HG03108 (cell line): ENCODE data around the gene GRIN2A.

Experiments used
- ATAC-seq: cut with Tn5 transposase; IDR thresholded peaks from one replicate; pipeline ENCODE4 v1.9.1; 2021; ENCODE audit warnings: moderate library complexity; ENCODE audit not compliant: unreplicated experiment

Gene GRIN2A

GRCh38 chr16:9971907-9972306 is 210.3 kb downstream of the GRIN2A start:
- no peak for ATAC-seq

GRCh38 chr16:9970796-9971195 is 211.4 kb downstream of the GRIN2A start:
- no peak for ATAC-seq

- no peak for ATAC-seq
Measured at GRCh38 chr16:9970244-9970643, 212.0 kb downstream of the GRIN2A start.

GRCh38 chr16:9969580-9969979 is 212.6 kb downstream of the GRIN2A start:
- no peak for ATAC-seq

- ATAC-seq: peak; percentile 52
Measured at GRCh38 chr16:9966569-9967157, 215.6 kb downstream of the GRIN2A start.

GRCh38 chr16:9965079-9965478 is 217.1 kb downstream of the GRIN2A start:
- ATAC-seq: no peak

- ATAC-seq: no peak
Measured at GRCh38 chr16:9964426-9964825, 217.8 kb downstream of the GRIN2A start.

GRCh38 chr16:9957433-9957832 is 224.8 kb downstream of the GRIN2A start:
- ATAC-seq: no peak

GRCh38 chr16:9957002-9957401 is 225.2 kb downstream of the GRIN2A start:
- ATAC-seq: no peak

GRCh38 chr16:9955677-9956076 is 226.6 kb downstream of the GRIN2A start:
- ATAC-seq: no peak

- no peak for ATAC-seq
Measured at GRCh38 chr16:9953908-9954570, 228.2 kb downstream of the GRIN2A start.

- ATAC-seq: no peak
Measured at GRCh38 chr16:9950658-9951057, 231.6 kb downstream of the GRIN2A start.

GRCh38 chr16:9949396-9949795 is 232.8 kb downstream of the GRIN2A start:
- ATAC-seq: no peak

GRCh38 chr16:9948933-9949332 is 233.3 kb downstream of the GRIN2A start:
- ATAC-seq: no peak

- ATAC-seq: no peak
Measured at GRCh38 chr16:9946022-9946720, 236.1 kb downstream of the GRIN2A start.

- no peak for ATAC-seq
Measured at GRCh38 chr16:9943121-9943520, 239.1 kb downstream of the GRIN2A start.

- no peak for ATAC-seq
Measured at GRCh38 chr16:9941245-9941644, 241.0 kb downstream of the GRIN2A start.

GRCh38 chr16:9934723-9935508 is 247.3 kb downstream of the GRIN2A start:
- no peak for ATAC-seq

GRCh38 chr16:9932919-9933653 is 249.1 kb downstream of the GRIN2A start:
- ATAC-seq: no peak

- no peak for ATAC-seq
Measured at GRCh38 chr16:9932000-9932399, 250.2 kb downstream of the GRIN2A start.

GRCh38 chr16:9929836-9930235 is 252.4 kb downstream of the GRIN2A start:
- no peak for ATAC-seq
